SKM-1 treated with dmso at 0.1 percent for 144 hours (cell line): Measurements from ENCODE around the gene SPACA6.

Source experiments
- DNase-seq: peaks from one replicate; lab custom pipeline; 2025; ENCODE audit not compliant: unreplicated experiment; lab: John Stamatoyannopoulos, UW

The SPACA6 gene

DNA sequence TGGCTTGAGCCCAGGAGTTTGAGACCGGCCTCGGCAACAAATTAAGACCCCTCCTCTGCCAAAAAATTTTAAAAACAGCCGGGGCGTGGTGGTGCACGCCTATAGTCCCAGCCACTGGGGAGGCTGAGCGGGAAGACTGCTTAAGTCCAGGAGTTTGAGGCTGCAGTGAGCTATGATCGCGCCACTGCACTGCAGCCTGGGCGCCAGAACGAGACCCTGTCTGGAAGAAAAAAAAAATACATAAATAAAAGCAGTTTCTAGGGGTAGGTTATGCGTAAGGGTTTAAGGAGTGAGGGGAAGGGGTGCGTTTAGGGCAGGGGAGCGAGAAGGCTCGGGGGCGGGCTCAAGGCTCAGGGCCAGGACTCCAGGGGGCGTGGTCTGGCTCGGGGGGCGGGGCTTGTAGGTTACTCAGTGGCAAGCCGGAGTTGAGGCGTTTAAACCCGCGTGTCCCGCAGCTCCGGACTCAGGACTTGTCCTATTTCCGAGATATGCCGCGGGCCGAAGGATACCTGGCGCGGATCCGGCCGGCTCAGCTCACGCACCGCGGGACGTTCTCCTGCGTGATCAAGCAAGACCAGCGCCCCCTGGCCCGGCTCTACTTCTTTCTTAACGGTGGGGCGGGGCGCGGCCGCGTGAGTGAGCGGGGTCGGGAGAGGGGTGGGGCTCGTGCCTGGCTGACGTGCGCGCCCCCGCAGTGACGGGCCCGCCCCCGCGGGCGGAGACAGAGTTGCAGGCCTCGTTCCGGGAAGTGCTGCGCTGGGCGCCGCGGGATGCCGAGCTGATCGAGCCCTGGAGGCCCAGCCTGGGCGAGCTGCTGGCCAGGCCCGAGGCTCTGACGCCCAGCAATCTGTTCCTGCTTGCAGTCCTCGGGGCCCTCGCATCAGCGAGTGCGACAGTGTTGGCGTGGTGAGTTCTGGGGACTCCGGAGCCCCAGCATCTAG, 10.7 kb downstream of the SPACA6 start:
- DNase-seq: peak; percentile 68

DNA sequence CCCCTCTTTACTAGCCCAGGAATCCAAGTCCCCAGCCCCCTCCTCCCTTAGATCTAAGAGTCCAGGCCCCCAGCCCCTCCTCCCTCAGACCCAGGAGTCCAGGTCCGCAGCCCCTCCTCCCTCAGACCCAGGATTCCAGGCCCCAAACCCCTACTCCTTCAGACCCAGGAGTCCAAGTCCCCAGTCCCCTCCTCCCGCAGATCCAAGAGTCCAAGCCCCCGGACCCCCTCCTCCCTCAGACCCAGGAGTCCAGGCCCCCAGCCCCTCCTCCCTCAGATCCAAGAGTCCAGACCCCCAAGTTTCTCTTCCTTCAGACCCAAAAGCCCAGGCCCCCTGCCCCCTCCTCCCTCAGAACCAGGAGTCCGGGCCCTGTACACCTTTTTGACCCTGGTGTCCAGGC, 11.5 kb downstream of the SPACA6 start:
- no peak for DNase-seq

DNA sequence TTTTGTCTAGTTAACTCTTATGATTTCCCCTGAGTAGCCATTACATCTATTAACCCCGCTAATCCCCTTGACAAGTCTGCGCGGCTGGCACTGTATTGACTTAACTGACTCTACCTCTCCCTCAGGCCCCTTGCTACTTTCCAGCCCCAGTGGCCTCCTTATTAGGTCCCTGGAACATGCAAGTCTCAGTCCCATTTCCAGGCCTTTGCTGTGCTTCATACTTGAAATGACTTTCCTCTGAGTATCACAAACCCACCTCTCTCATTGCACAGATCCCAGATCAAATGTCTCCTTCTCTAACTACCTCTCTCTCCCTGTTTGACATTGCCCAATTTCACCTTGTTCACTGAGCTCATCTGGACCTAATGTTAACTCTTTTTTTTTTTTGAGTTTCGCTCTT, 13.2 kb downstream of the SPACA6 start:
- no peak for DNase-seq

- DNase-seq: no peak
Observed at GRCh38 chr19:51706885-51707284, 13.8 kb downstream of the SPACA6 start.

- no peak for DNase-seq
Observed at GRCh38 chr19:51708811-51709210, 15.7 kb downstream of the SPACA6 start.

DNA sequence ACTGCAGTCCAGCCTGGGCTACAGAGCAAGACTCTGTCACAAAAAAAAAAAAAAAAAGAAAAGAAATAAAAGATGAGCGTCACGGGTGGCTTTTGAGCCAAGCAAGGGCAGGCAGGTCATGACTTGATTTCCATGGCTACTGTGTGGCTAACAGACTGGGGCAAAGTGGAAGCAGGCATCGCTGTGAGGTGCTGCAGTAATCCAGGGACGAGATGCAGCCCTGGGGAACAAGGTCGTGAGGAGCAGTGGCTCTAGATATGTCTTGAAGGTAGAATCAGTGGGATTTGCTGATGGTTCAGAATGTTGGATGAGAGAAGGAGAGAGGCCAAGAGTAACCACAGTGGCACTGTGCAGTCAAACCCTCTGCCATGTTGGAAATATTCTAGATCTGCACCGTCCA, 16.4 kb downstream of the SPACA6 start:
- no peak for DNase-seq

- no peak for DNase-seq
Observed at GRCh38 chr19:51710163-51710562, 17.0 kb downstream of the SPACA6 start.

DNA sequence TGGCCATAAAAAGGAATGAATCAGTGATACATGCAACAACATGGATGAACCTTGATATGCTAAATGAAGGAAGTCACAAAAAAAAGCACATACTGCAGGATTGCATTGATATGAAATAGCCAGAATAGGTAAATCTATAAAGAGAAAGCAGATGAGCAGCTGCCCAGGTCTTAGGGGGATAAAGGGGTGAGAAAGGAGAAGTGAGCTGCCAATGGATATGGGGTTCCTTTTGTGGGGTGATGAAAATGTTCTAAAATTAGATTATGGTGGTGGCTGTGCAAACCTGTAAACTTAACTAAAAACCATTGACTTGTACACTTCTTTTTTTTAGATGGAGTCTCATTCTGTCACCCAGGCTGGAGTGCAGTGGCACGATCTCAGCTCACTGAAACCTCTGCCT, 18.6 kb downstream of the SPACA6 start:
- DNase-seq: no peak

DNA sequence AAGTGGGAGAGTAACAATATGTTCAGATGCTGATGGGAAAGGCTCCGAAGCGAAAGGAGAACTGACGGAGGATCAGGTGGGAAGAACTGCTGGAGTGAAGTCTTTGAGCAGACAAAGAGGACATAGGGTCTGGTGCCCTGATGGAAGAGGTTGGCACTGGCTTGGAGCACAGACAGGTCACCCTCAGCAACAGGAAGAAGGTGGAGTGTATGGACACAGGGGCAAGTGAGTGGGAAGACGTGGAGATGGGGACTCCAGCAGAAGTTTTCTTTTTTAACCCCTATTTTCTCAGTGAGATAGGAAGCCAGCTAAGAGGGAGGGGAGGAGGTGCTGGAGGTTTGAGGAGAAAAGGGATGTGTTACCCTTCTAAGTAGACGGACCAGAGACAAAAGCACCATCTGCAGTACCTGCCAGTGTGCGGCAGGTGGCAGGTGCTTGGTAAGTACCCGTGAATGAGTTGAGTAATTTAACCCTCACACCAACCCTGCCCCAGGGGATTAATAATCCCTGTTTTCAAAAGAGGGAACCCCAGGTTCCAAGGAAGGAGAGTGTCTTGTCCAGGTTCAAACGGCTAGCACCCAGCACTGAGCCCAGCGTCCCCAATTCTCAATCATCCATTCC, 19.4 kb downstream of the SPACA6 start:
- no peak for DNase-seq

DNA sequence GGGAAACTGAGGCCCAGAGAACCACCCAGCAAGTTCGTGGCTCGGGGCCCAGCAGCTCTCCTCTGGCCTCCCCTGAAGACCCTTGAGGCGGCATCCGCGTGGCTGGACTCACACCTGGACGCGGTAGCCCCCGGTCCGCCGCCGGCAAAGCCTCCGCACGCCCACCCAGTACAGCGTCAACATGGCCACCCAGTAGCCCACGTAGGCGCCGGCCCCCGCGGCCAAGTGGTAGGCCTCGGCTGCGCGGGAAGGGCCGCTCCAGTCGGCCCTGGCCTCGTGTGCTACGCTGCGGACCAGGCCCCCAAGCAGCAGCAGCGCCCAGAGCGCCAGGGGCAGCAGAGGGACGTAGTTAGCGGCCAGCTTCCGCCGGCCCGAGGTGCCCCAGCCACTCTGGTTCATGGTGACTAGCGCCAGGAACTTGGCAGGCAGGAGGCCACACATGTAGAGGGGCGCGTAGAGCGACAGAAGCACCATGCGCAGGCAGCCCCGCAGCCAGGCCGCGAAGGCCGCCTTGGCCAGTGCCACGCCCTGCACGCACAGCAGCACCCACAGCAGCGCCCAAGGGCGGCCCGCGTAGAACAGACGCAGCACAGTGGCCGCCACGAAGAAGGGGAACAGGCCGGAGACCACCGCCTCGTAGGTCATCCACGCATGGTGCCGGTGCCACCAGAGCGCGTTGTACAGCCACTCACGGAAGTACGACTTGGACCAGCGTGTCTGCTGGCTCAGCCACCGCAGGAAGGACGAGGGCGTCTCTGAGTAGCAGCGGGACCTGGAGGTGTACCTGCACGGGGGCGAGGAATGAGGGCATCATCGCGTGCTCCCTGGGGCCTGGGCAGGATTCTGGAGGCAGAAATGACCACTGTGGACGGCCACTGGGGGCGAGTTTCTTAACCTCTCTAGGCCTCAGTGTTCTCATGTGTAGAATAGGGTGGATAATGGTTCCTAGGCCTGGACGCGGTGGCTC, 20.5 kb downstream of the SPACA6 start:
- no peak for DNase-seq

GRCh38 chr19:51714848-51715247, 21.7 kb downstream of the SPACA6 start:
- no peak for DNase-seq

- no peak for DNase-seq
Observed at GRCh38 chr19:51715850-51716249, 22.7 kb downstream of the SPACA6 start.

- no peak for DNase-seq
Observed at GRCh38 chr19:51716925-51717324, 23.8 kb downstream of the SPACA6 start.

DNA sequence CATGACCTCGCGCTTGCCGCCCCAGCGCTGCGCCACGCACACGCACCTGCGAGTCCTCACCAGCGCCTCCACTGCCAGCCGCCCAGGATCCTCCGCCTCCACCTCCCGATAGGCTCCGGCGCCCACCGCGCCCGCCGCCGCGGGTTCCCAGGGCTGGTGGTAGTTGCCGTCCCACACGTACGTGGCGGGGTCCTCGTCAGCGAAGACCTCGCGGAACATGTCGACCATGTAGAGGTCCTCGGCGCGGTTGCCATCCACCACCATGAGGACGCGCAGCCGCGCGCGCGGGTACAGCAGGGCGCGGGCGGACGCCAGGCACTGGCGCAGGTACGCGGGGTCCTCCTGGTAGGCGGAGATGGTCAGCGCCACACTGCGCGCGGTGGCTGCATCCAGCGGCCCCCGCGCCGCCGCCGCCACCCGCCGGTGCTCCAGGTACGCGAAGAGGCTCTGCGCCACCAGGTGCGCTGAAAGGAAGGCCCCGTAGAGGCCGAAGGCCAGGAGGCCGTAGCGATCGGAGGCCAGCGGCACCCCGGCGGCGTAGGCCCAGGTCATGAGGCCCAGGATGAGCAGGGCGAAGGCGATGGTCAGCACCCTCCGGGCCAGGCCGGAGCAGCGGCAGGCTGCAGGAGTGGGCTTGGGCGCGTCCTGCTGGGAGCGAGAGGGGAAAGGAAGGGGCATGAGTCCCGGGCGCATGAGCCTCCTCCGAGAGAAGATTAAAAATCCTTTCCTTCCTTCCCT, 26.3 kb downstream of the SPACA6 start:
- no peak for DNase-seq

- DNase-seq: no peak
Observed at GRCh38 chr19:51721905-51722304, 28.8 kb downstream of the SPACA6 start.

DNA sequence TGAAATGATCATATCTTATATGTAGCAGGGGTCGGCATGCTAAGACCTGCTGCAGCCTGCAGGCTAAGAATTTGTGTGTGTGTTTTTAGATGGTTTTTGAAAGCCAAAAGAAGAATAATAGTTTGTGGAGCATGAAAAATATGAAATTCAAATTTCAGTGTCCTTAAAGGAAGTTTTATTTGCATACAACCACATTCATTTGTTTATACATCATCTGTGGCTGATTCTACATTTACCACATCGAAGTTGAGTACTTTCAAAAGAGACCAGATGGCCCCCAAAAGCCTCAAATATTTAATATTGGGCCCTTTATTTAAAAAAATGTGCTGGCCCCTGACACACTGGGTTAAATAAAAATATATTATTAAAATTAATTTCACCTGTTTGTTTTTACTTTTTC, 29.4 kb downstream of the SPACA6 start:
- DNase-seq: no peak

- no peak for DNase-seq
Observed at GRCh38 chr19:51724543-51724942, 31.4 kb downstream of the SPACA6 start.

- DNase-seq: no peak
Observed at GRCh38 chr19:51726049-51726448, 32.9 kb downstream of the SPACA6 start.

DNA sequence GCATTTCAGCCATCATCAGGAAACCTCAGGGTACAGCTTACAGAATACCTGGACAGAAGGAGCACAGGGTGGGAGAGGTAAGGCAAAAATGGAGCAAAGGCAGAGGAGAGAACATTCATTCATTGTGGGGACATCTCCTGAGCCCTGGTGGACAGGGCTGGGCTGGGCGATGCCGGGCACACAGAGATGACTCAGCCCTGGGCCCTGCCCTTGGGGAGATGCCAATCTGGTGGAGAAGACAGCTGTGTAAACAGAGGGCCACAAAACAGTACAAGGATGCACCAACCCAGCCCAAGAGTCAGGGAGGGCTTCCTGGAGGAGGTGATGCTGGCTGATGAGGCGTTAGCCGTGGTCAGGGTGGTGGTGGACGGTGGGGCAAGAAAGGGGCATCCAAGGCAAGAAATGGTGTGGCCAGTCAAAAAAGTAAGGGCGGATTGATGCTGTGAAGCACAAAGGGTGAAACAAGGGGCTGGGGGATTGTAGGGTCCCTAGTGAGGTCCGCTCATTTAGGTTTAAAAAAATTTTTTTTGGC, 34.3 kb downstream of the SPACA6 start:
- no peak for DNase-seq

GRCh38 chr19:51729781-51730180, 36.7 kb downstream of the SPACA6 start:
- no peak for DNase-seq
